ENCODE results near the gene DIS3L.
"Not testable (repeated sequence)": the region's sequence is repeated elsewhere in the genome, so short reads cannot be mapped to it uniquely, and the experiment has no call there.

Gene DIS3L

GRCh38 chr15:66293419-66294156 lies at the start of gene DIS3L:
Gene DIS3L, plus strand, starts transcription at chr15:66293568. Its CDS starts 29 bp downstream, at chr15:66293597.
- DNase-seq = no peak

DNA sequence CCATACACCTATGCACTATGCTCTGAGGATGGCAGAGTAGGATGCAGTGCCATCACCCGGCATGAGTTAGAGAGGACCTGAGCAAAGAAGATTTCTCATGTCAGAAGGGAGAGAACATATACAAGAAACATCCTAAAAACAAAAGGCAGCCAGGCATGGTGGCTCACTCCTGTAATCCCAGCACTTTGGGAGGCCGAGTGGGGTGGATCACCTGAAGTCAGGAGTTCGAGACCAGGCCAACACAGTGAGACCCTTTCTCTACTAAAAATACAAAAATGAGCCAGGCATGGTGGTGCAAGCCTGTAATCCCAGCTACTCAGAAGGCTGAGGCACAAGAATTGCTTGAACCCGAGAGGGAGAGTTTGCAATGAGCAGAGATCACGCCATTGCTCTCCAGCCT lies 47.5 kb upstream of the DIS3L start:
- DNase-seq = not testable (repeated sequence)

- no peak for DNase-seq
These were observed 46.4 kb upstream of the DIS3L start for GRCh38 chr15:66246937-66247336.

- no peak for DNase-seq
These were observed 43.7 kb upstream of the DIS3L start for GRCh38 chr15:66249605-66250174.

DNA sequence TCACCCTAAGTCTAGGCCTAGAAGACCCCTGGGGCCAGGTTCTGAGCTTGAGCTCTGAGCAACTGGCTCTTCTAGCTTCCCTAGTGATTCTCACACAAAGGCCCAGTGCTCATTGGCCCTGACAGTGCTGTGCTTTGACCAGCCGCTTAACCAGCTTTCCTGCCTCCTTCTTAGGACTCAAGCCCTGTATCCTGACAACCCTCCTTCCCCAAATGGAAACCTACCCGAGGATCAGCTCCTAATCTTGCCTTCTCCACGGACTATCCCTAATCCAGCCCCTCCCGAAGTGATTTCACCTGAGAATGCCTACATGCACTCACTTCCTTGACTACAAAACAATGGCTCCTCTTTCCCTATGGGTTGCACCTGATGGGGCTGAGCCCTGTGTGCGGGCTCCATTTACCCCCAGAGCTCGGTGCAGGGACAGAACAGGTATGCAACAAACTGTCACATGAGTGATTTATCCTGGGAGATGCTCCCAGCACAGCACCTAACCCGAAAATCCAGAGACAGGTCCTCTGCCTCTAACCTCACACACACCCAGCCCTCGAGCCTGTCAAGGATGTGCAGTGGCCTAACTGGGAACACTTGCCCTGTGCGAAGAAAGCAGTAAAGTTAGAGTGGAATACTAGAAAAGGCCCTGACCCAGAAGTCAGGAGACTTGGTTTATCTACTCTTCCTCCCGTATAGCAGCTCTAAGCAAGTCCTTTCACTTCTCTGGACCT lies 42.1 kb upstream of the DIS3L start:
- DNase-seq = no peak

GRCh38 chr15:66251790-66252684 lies 41.3 kb upstream of the DIS3L start:
- peak; percentile 19 for DNase-seq

- no peak for DNase-seq
These were observed 40.5 kb upstream of the DIS3L start for GRCh38 chr15:66252685-66253417.

GRCh38 chr15:66253418-66254088 lies 39.8 kb upstream of the DIS3L start, which contains the start of gene MEGF11:
Gene MEGF11, minus strand, starts transcription at chr15:66253750. Its CDS starts 125,347 bp downstream, at chr15:66128403.
- no peak for DNase-seq

DNA sequence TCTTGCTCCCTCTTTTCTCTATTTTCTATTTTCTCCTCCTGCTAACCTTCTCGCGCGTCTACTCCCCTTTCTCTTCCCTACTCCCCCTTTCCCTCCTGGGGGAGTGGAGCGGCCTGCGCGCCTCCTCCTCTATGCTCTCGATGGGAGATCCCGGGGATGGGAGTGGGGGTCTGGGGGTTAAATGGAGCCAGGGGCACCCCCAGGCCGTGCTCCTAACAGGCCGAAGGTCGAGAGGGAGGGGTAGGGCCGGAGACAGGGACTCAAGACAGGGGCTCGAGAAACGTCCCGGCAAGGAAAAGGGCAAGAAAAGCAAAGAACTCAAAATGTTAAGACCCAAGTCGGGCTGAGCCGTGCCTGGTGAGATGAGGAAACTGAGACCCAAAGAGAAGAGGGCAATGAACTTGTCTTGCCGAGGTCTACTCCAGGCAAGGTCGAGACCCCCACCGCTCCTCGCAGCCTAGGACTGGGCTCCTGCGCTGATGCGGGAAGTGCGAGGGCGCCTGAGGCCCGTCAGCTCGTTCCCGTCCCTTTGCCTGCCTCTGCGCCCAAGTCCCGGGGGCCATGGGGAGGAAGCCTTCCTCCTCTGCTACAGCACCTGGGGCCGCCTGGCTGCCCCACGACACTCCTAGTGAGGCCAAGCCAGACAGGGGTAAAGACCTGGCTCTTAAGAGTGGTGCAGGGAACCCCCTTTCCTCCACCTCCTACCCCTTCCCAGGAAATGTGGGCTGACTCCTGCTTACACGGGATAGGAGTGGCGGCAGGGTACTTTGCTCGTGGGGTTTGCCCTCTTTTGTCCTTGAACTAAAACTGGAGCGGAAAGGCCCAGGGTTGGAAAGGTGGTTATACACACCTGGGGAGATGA lies 39.0 kb upstream of the DIS3L start:
- no peak for DNase-seq

- no peak for DNase-seq
These were observed 38.3 kb upstream of the DIS3L start for GRCh38 chr15:66254951-66255676.

DNA sequence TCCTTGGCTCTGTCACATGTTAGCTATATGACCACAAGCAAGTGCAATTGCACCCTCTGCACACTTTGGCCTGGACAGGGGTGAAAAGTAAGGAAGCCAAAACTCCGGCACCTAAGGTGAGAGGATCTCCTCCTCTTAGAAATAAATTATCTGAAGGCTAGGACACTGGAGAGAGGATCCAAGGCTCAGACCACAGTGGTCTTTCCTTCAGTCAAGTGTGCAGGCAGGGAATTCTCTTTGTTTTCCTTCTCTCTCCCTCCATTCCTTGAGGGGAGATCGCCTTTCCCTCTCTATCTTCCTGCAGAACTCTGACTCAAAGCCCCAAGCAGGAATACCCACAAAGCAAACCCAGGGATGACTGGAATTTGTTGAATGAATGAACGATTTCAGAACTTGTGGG lies 36.7 kb upstream of the DIS3L start:
- DNase-seq = no peak

- DNase-seq = no peak
These were observed 32.3 kb upstream of the DIS3L start for GRCh38 chr15:66261056-66261455.

DNA sequence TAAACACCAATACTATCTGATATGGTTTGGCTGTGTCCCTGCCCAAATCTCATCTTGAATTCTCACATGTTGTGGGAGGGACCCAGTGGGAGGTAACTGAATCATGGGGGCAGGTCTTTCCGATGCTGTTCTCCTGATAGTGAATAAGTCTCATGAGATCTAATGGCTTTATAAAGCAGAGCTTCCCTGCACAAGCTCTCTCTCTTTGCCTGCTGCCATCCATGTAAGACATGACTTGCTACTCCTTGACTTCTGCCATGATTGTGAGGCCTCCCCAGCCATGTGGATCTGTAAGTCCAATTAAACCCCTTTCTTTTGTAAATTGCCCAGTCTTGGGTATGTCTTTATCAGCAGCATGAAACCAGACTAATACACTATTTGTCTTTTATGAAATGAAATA lies 30.5 kb upstream of the DIS3L start:
- not testable (repeated sequence) for DNase-seq

DNA sequence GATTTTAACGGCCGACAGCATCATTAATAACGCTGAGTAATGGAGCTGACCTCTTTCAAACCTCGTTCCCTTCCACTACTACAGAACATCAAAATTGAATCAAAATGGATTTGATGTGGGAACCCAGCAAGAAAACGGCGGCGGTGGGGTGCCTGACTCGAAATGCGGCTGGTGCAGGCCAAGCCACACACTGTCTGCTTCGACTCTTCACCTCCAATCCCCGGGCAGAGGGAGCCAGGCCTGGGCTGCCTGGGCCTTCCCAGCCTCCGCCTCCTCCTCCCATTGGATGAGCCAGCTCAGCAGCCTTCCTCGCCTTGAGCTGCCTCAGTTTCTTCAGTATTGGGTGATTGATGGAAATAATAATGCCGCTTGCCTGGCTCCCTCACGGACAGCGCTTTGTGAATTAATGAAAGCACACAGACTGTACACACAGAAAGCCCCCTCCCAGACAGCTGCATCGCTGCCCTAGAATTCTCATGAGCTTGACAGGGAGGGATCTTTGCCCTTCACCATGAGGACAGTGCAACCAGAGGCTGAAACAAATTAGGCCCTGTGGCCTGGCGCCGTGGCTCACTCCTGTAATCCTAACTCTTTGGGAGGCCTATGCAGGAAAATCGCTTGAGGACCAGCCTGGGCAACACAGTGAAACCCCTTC lies 28.4 kb upstream of the DIS3L start:
- DNase-seq = no peak

- no peak for DNase-seq
These were observed 23.9 kb upstream of the DIS3L start for GRCh38 chr15:66269326-66270090.

GRCh38 chr15:66270932-66271331 lies 22.4 kb upstream of the DIS3L start:
- DNase-seq = no peak

- DNase-seq = no peak
These were observed 18.0 kb upstream of the DIS3L start for GRCh38 chr15:66275352-66275751.

- no peak for DNase-seq
These were observed 16.8 kb upstream of the DIS3L start for GRCh38 chr15:66276546-66276945.

DNA sequence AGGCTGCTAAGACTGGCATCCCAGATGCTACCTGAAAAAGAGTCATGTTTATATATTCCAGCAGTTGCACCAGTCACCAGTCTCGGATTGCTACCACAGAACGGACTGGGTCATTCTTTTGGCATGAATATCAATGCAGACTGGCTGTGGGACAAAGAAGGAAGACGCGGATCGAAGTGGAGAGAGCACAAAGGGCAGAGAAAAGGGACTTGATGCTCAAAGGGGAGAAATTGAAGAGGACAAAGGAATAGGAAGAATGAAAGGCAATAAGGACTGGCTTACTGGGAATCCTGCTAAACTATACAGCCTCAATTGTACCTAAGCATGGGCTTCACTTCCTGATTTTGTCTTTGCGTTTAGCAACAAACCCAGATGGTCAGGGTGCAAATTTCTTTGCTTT lies 15.3 kb upstream of the DIS3L start:
- DNase-seq = no peak

Measured in NCI-H510A (cell line).